Retinal pigment epithelial cell (primary cell): ENCODE results near the gene LPAR2.
"Not testable (repeated sequence)": the region's sequence is repeated elsewhere in the genome, so short reads cannot be mapped to it uniquely, and the experiment has no call there.

Experiments used
- DNase-seq: peaks from one replicate; pipeline ENCODE4 v3.0.0-alpha.2; 2010; ENCODE audit warnings: low read depth
- H3K4me3 ChIP-seq: 2 replicates; pipeline ENCODE4 v1.5.1; 2011; ENCODE audit warnings: mild to moderate bottlenecking, low read length, control low read depth, moderate library complexity
- TF ChIP-seq, protein P1 (sequence below): conservative IDR thresholded peaks from 2 replicates; pipeline ENCODE4 v1.5.1; 2011; ENCODE audit warnings: low read depth, low read length, control low read depth, inconsistent platforms

The LPAR2 gene

DNA sequence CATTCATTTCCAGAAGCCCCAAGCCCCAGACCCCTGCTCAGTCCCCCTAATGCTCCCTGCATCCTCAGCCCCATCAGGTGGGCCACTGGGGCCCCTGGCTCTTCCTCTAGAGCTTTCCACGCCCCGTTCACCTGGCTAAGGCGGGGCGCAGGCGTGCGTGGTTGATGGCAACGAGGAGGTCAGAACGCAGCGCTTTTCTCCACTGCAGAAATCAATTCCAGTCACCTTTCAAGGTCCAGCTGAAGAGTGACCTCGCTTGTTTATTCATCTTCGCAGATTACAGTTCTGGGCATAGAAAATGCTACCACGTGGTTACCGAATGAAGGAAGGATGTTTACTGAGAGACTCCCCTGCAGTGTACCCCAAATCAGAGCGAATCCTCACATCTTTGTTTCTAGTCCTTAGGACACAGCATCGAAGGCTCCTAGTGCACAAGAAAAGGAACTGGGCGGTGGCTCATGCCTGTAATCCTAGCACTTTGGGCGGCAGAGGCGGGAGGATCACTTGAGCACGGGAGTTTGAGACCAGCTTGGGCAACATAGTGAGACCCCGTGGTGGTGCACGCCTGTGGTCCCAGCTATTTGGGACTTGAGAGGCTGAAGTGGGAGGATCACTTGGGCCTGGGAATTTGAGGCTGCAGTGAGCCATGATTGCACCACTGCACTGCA, 8.7 kb downstream of the LPAR2 start:
- no peak for DNase-seq
- TF ChIP-seq, protein P1, sequence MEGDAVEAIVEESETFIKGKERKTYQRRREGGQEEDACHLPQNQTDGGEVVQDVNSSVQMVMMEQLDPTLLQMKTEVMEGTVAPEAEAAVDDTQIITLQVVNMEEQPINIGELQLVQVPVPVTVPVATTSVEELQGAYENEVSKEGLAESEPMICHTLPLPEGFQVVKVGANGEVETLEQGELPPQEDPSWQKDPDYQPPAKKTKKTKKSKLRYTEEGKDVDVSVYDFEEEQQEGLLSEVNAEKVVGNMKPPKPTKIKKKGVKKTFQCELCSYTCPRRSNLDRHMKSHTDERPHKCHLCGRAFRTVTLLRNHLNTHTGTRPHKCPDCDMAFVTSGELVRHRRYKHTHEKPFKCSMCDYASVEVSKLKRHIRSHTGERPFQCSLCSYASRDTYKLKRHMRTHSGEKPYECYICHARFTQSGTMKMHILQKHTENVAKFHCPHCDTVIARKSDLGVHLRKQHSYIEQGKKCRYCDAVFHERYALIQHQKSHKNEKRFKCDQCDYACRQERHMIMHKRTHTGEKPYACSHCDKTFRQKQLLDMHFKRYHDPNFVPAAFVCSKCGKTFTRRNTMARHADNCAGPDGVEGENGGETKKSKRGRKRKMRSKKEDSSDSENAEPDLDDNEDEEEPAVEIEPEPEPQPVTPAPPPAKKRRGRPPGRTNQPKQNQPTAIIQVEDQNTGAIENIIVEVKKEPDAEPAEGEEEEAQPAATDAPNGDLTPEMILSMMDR = no peak
- peak overlapping the region; percentile 49 for H3K4me3 ChIP-seq

DNA sequence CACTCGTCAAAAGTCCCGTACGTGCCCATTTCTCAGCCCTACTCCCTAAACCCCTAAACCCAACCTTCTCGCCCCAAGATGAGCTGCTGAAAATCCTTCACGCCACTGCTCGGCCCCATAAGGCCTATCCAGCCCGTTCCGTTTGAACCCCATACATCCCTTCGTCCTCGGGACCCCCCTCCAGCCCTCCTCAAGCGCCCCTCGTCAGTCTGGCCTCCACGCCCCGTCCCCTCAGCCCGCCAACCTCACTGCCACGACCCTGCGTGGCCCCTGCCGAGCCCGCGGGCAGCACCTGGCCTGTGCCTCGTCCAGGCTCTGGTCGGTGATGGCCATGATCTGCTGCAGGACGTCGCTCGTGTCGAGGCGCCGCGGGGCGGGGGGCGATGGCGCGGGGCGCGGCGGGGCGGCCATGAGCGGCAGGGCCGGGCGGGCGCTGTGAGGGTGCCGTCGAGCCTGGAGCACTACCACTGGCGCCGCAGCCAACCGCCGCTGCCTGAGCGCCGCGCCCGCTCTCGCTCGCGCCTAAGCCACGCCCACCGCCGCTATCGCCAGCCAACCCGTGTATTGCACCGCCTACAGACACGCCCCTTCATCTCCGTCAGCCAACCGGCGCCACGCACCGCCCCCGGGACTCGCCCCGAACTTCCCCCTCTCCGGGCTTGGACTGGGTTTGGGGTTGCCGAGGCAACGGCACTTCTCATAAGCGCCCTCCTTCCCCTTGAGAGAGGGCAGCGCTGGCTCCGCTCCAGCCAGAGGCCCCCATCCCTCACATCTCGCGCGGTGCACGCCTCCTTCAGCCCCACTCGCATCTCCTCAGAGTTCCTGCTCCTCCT, 9.6 kb downstream of the LPAR2 start, which contains the start of gene PBX4:
PBX4 (minus strand) TSS at position 469 of the 833 bp plus-strand sequence; CDS start at position 411, 58 bp downstream.
- peak; percentile 49 for DNase-seq
- TF ChIP-seq, protein P1 = no peak
- peak within 1 kb of the TSS; percentile 51 for H3K4me3 ChIP-seq

DNA sequence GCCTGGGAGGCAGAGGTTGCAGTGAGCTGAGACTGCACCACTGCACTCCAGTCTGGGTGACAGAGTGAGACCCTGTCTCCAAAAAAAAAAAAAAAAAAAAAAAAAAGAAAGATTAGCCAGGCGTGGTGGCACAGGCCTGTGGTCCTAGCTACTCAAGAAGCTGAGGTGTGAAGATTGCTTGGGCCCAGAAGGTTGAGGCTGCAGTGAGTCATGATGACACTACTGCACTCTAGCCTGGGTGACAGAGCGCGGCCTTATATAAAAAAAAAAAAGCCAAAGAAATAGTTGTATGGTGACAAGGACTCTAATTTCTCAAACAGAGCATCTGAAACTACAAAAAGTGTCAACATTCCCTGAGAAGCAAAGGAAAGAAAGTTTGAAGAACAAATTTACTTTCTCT, 12.9 kb downstream of the LPAR2 start:
- TF ChIP-seq, protein P1 = no peak
- DNase-seq = no peak
- no peak overlapping the region for H3K4me3 ChIP-seq

DNA sequence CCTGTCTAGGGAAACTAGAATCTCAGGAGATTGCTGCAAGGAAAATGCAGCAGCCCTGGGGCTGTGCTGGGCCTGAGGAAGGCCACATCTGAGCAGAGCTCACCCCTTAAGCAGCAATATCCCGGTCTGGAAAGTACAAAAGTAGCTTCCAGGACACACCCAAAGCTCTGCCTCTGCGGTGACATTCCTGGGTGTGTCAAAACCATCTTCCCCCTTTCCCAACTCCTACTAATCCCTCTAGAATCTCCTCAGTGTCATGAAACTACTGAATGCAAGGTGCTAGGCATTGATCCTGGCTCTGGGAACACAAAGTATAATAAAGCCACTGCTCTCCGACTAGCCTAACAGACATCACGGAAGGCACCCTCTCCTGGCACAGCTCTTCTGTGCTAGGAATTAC, 14.5 kb downstream of the LPAR2 start:
- no peak overlapping the region for H3K4me3 ChIP-seq
- TF ChIP-seq, protein P1 = no peak
- DNase-seq = peak; percentile 20

DNA sequence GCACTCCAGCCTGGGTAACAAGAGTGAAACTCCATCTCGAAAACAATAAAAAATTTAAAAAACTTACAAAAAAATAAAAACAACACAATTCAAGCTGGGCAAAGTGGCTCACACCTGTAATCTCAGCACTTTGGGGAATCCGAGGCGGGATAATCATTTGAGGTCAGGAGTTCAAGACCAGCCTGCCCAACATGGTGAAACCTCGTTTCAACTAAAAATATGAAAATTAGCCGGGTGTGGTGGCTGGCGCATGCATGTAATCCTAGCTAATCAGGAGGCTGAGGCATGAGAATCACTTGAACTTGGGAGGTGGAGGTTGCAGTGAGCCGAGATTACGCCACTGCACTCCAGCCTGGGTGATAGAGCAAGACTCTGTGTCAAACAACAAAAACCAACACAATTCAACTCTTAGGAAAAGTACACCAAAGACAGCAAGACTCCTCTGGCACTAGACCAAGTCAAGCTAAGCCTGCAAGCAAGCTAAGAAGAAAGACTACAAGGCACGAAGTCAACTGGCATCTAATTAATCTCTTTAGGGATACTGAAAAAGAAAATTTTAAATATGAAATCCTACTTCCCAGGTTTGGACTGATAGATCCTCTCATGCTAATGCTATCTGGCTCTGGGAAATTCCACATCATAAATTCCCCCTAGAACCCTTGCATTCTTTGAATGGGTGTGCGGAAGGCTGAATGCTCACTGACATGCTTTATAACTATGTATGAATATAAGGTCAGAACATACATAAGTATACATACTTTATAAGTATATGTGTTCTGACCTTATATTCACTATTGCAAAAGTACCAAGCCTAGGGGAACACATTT, 17.4 kb downstream of the LPAR2 start:
- no peak overlapping the region for H3K4me3 ChIP-seq
- TF ChIP-seq, protein P1 = no peak
- peak; percentile 77 for DNase-seq

DNA sequence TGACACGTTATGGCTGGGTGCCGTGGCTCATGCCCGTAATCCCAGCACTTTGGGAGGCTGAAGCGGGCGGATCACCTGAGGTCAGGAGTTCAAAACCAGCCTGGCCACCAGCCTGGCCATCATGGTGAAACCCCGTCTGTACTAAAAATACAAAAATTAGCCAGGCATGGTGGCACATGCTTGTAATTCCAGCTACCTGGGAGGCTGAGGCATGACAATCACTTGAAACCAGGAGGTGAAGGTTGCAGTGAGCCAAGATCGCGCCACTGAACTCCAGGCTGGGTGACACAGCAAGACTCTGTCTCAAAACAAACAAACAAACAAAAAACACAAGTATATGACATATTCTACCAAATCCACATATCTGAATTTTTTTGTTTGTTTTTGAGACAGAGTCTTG, 21.3 kb downstream of the LPAR2 start:
- not testable (repeated sequence) for H3K4me3 ChIP-seq

DNA sequence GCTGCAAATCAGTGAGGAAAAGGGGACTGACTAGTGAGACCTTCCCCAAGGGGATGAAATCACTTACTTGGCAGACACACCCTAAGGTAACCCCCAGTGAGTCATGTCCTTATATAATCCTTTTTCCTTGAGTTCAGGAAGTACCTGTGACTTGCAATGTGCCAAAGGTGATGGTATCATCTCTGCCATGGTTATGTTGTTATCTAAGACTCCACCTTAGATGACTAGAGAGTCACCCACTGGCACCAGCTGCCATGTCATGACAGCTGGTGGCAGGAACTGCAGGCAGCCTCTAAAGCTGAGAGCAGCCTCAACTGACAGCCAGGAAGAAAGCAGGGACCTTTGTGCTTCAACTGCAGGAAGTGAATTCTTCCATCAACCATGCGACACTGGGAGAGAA, 22.0 kb downstream of the LPAR2 start:
- TF ChIP-seq, protein P1 = no peak
- DNase-seq = no peak
- no peak overlapping the region for H3K4me3 ChIP-seq

More for the DNA sequence above, 21.3 kb downstream of the LPAR2 start:
- DNase-seq = not testable (repeated sequence)
